GM15510 (cell line): ENCODE measurements around the gene CHAC1.

Source experiments
- POLR2A ChIP-seq: IDR thresholded peaks from 3 replicates; pipeline ENCODE4 v1.6.1; 2011; ENCODE audit warnings: borderline replicate concordance; ENCODE audit not compliant: insufficient read length; ENCODE audit errors: extremely low read depth

CHAC1 gene, protein sequence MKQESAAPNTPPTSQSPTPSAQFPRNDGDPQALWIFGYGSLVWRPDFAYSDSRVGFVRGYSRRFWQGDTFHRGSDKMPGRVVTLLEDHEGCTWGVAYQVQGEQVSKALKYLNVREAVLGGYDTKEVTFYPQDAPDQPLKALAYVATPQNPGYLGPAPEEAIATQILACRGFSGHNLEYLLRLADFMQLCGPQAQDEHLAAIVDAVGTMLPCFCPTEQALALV

DNA sequence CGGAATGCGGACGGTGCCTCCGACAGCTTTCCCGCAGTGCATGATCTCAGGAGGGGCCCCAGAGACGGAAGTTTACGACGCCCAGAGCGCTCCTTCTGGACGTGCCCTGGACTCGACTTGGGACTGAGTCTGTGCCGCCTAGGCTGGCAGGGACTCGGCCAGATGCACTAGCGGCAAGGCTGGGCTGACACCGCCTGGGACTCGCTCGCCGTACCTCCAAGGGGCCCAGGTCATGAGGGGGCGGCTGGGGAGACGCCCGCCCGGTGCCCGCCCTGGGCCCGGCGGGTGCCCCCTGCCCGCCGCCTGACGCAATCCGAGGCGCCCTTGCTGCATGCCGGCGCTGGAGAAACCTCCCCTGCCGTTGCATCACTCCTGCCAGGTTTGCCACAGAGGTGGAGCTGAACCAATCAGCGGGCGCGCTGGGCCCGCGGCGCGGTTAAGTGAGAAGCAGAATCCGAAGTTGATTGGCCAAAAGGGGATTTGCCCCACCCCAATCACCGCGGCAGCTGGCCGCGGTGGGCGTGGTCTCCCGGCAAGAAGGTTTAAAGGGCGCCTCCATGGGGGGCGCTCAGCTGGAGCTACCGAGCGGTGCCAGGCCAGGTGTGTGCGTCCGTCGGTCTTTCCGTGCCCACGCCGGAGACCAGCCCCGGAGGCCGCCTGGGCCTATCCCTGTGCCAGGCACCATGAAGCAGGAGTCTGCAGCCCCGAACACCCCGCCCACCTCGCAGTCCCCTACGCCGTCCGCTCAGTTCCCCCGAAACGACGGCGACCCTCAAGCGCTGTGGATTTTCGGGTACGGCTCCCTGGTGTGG lies at the start of gene CHAC1:
Gene CHAC1 (plus strand): TSS at position 571 of the 812 bp plus-strand sequence. CDS start 113 bp downstream, at position 684.
- peak; percentile 95 for TF ChIP-seq POLR2A

DNA sequence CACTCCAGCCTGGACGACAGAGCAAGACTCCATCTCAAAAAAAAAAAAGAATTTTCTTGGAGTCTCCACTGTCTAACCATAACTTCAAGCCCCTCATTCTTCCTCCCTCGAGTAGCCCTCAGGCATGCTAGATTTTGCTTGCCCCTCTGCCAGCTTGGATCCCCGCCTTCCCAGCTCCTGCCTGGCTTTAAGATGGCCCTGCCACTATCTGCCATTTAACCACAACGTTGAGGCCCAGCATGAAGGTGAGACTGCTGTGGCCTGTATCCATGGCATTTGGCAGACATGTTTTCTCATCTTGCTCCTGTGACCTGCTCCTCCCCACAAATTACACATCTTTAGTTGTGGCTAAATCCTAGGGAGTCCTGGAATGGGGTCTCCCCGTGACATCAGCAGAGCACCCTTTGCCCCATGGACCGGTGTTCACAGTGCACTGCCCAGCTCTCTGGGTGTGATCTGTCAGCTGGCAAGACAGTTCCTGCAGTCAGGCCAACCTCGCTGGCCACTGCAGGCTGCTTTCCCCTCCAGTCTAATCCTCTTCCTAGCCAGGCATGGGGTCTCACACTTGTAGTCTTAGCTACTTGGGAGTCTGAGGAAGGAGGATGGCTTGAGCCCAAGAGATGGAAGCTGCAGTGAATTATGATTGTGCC lies 48.6 kb upstream of the CHAC1 start:
- no peak for TF ChIP-seq POLR2A

DNA sequence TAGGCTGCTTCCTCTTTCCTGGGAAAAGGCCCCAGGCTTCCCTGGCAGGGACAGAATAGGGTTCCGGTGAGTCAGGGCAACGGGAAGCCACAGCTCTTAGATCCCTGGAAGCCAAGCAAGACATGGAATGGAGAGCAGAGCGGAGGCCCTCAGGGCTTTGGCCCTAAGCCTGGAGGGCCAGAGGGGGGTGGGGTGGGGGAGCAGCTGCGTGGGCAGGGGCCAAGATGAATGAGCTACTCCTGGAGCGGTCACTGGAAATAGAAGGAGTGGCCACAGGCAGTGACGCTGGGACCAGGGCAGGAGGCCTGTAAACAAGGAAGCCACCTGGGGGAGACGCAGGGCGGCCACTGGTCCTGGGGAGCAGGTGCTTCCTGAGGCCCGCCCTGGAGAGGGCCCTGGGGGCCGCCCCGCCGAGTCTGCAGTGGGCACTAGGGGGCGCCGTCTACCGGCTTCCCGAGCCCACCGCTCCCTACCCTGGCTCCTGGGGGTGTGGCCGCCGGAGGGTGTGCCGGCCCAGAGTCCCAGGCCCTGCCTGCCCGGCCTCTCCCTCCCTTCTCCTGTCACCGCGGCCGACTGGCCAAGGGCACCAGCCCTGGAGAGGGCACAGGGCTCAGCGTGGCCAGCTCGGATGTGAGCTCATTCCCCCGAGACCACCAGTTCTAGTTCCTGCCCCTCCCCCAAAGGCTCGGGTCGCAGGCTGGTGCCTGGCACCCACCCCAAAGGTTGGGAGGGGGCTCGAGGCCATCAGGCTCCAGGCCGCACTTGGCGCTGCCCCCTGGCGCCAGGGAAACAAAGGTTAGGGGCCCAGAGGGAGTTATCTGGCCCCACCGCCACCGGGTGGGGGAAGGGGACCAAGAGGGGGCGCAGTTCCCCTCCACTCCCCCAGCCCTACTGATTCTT lies 46.9 kb upstream of the CHAC1 start:
- no peak for TF ChIP-seq POLR2A

DNA sequence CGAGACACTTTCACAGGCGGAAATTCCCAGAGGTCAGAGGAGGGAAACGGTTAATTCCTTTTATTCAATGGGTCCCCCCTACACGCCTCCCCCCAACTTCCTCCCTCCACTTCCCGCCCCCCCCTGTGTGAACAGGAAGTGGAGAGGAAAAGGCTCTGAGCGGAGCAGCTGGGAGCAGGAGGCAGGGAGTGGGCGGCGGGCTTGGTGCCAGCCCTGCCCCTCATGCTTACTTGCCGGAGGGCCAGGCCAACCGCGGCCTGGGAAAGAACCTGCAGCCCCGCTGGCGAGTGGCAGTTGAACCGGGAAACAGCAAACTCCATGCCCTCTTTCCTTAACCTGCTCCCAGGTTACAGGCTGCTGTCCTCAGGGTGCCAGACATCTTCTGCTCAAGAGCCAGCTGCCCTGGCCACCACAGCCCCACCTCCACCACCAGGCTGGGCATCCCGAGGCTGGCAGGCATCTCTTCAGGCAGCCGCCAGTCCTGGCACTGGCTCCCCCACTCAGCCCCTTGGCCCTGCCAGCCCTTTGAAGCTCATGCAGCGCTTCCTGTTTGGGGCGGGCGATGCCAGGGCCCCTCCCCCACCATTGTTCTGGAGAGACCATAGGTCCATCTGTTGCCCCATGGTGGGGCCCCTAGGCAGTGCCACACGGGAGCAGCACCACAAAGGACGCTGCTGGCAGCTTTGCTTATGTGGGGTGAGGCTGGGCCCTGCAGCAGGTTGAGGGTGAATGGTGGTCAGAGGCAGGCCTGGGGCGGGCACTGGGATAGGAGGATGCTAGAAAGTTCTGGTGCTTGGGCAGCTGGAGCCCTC lies 46.1 kb upstream of the CHAC1 start:
- TF ChIP-seq POLR2A, result no peak

DNA sequence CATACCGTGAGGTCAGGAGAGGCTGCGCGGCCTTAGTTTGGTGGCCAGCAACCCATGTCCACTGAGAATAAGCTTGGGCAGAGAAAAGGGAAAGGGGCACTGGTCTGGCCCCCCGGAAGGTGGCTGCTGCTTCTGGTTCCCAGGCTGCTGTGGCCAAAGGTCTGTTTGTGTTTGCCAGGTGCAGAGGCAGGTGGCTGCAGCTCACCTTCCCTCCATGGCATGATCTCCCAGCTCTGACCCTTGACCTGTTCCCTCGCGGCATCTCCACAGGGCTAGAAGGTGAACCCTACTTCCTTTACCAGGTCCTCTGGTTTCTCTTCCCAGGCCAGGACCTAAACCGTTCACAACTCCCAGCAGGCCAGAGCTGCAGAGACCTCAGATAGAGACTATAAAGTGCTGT lies 45.2 kb upstream of the CHAC1 start:
- TF ChIP-seq POLR2A, result no peak

DNA sequence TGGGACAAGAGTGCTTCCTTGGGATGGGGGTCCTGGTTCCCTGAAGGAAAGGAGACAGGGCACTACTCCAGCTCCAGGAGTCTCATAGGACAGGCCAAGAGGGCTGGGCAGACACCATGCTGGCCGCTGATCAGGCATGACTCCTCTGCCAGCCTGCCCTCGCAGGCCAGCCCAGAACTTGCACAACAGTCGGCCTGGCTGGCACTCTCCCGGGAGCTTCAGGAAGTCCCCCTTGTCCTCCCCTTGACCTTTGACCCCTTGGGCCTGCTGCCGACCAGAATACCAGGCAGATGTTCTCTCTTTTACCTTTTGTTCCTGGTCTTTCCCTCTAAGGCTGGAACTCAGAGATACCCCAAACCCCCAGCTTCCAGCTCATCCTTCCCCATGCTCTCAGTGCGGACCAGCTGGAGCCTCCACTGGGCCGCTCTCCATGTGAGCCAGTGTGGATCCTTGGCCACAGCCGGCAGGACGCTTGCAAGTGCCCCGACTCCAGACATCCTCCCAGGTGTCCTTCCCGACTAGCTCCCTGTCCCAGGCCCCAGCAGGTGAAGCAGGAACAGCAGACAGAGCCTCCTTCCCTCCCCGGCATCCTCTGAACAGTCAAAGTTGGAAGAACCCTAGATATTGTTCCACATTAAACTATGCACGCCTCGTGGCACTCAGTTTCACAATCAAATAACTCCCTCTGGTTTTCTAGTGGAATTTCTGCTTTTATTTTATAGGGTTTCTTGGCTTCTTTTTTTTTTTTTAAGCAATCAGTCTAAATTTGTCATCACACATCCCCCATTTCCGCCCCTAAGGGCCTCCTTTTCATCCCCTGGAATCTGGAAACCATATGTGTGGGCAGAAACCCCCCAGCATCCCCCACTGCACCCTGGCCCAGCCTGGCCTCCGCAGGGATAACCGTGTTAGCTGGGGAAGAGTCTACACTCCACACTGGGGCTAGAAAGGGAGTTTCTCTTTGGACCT lies 43.3 kb upstream of the CHAC1 start:
- no peak for TF ChIP-seq POLR2A

DNA sequence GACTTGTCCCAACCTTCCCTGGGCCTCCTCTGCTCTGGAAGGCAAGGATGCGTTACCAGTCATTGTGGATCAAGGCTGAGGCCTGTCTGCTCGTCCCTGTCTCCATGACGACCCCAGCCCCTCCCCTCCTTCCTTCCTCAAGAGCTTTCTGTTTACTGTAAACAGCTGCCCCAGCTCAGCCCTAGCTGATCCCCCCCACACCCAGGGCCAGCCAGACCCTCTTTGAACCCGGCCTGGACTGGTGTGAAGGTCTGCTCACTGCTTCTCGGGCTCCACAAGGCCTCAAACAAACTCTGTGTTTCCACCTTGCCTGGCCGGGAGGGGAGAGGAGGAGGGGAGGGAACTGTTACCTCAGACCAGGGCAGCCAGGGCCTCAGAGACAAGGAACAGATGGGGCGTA lies 42.1 kb upstream of the CHAC1 start:
- TF ChIP-seq POLR2A, result no peak

DNA sequence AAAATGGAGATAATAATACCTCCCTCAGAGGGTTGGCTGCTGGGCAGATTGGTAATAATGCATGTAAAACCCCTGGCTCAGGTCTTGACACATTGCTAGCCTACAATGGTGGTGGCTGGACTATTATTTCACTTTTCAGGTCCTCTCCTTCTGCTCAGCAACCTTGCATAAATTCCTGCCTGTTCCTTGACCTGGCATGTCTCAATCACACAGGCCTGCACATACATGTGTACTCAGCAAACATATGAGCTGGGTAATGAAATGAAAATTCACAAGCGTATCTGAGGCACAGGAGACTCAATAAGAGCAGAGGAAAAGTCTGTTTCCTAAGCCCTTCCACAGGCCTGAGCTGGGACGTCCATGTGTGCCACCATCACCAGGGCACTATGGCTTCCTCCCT lies 41.6 kb upstream of the CHAC1 start:
- TF ChIP-seq POLR2A, result no peak

DNA sequence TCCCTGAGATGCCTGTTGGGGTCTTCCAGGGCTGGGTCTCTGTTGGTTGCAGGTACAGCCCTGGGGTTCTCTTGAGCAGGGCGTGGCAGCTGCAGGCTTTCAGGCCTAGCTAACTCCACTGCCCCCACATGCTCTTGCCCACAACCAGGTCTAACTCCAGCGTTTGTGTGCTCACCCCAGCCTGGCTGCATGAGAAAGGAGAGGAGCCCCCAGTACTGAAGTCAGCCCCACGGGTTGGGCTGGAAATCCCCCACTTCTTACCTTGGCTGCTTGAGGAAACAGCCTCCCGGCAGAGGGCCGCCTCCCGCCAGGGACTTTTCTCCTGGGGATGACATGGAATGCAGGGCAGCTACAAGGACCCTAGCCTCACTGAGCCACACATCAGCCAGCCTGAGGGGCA lies 40.8 kb upstream of the CHAC1 start:
- TF ChIP-seq POLR2A, result no peak

DNA sequence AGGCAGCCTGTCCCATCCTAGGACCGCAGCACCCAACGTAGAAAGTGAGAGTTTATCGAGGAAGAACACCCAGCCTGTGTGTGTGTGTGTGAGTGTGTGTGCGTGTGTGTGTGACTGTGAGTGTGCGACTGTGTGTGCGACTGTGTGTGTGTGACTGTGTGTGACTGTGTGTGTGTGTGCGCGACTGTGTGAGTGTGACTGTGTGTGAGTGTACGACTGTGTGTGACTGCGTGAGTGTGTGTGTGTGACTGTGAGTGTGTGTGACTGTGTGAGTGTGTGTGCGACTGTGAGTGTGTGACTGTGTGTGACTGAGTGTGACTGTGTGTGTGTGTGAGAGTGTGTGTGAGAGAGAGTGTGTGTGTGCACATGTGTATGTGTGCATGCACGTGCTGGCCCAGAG lies 39.3 kb upstream of the CHAC1 start:
- no peak for TF ChIP-seq POLR2A

DNA sequence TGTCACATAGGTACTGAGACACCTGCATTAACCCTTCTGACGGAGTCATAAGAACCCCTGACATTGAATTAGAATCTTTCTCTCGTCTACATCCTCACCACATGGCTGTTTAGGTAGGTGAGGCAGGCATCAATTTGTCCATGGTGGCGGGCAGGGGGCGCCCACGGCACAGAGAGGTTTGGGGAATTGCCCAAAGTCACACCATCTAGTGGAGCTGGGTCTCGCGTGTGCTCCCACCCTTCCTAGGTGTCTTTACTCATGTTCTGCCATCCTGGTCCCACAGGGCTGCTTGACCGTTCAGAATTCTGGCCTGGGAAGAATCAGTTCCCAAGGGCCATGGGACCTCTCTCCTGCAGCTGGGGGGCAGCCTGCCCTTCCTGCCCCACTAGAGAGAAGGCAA lies 38.8 kb upstream of the CHAC1 start:
- TF ChIP-seq POLR2A, result no peak

DNA sequence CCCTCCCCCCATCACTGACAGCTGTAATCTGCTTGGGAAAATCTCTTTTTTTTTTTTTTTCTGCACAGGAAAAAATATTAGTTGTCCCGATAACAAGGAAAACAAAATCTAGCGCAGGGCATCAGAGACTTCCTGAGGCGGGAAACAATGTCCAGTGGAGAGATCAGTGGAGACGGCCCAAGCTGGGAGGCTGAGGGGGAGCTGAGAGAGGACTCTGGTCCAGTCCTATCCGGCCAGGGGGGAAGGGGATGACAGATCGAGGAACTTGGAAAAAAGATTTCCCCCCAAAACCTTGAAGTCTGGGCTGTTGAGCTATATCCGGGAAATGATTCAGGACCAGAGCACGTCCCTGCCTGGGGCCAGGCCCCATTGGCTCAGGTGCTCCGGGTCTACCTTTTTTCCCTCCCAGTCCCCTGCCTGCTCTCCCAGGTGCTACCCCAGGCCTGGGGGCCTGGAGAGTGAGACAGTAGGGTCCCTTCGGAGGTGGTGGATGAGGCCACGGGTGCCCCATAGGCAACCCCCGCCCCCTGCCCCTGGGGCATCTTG lies 38.1 kb upstream of the CHAC1 start:
- TF ChIP-seq POLR2A, result no peak
